GM23338 (cell line): ENCODE measurements around the gene EML4. TPM values are rescaled to one million over a fixed set of nuclear protein-coding genes. Genes with fewer than 3 reads are reported as not detected.

ENCODE experiments used
- CREB1 ChIP-seq: fragments of 250-450 bp; sonication (Bioruptor Pico); IDR thresholded peaks from 2 replicates; pipeline ENCODE4 v1.5.0; 2020; ENCODE audit warnings: low read depth, mild to moderate bottlenecking, moderate library complexity
- EZH2 ChIP-seq: fragments of 200-600 bp; sonication (generic); IDR thresholded peaks from one replicate; pipeline ENCODE4 v1.8.0; 2017; ENCODE audit warnings: antibody characterized with exemption, mild to moderate bottlenecking, low read depth; ENCODE audit not compliant: unreplicated experiment
- EZH2phosphoT487 ChIP-seq: fragments of 200-600 bp; sonication (generic); IDR thresholded peaks from one replicate; pipeline ENCODE4 v1.8.1; 2018; ENCODE audit warnings: antibody characterized with exemption; ENCODE audit not compliant: unreplicated experiment
- JUNB ChIP-seq: IDR thresholded peaks from one replicate; pipeline ENCODE4 v1.6.1; 2016; ENCODE audit warnings: antibody characterized with exemption; ENCODE audit not compliant: unreplicated experiment
- NANOG ChIP-seq: IDR thresholded peaks from 2 replicates; pipeline ENCODE4 v1.6.1; 2016; ENCODE audit warnings: antibody characterized with exemption, borderline replicate concordance
- polyA plus RNA-seq: library from polyadenylated mRNA; unstranded; fragments of >200 nt; fragmentation: Nextera tagmentation; extraction: Ambion mirVana; gene quantifications from 2 replicates; pipeline ENCODE4 v1.2.1, GENCODE V29; 2016
- total RNA-seq: library from RNA; depleted of rRNA; stranded (reverse); fragments of >200 nt; shearing (Covaris generic); gene quantifications from 2 replicates; pipeline ENCODE4 v1.2.3, GENCODE V29; 2014
- TF ChIP-seq, protein P1 (sequence below): fragments of 250-450 bp; sonication (Bioruptor Pico); IDR thresholded peaks from 2 replicates; pipeline ENCODE4 v1.5.0; 2020; ENCODE audit warnings: mild to moderate bottlenecking, moderate library complexity
- TF ChIP-seq, protein P2 (sequence below): IDR thresholded peaks from 2 replicates; pipeline ENCODE4 v1.6.1; 2016; ENCODE audit warnings: antibody characterized with exemption

The EML4 gene
- total and polyA plus RNA-seq, 2 experiments from 2014 or later, result 65.3 to 115 TPM

GRCh38 chr2:42168459-42169099 is 574 bp upstream of the EML4 start (continued):
- TF ChIP-seq, protein P1, sequence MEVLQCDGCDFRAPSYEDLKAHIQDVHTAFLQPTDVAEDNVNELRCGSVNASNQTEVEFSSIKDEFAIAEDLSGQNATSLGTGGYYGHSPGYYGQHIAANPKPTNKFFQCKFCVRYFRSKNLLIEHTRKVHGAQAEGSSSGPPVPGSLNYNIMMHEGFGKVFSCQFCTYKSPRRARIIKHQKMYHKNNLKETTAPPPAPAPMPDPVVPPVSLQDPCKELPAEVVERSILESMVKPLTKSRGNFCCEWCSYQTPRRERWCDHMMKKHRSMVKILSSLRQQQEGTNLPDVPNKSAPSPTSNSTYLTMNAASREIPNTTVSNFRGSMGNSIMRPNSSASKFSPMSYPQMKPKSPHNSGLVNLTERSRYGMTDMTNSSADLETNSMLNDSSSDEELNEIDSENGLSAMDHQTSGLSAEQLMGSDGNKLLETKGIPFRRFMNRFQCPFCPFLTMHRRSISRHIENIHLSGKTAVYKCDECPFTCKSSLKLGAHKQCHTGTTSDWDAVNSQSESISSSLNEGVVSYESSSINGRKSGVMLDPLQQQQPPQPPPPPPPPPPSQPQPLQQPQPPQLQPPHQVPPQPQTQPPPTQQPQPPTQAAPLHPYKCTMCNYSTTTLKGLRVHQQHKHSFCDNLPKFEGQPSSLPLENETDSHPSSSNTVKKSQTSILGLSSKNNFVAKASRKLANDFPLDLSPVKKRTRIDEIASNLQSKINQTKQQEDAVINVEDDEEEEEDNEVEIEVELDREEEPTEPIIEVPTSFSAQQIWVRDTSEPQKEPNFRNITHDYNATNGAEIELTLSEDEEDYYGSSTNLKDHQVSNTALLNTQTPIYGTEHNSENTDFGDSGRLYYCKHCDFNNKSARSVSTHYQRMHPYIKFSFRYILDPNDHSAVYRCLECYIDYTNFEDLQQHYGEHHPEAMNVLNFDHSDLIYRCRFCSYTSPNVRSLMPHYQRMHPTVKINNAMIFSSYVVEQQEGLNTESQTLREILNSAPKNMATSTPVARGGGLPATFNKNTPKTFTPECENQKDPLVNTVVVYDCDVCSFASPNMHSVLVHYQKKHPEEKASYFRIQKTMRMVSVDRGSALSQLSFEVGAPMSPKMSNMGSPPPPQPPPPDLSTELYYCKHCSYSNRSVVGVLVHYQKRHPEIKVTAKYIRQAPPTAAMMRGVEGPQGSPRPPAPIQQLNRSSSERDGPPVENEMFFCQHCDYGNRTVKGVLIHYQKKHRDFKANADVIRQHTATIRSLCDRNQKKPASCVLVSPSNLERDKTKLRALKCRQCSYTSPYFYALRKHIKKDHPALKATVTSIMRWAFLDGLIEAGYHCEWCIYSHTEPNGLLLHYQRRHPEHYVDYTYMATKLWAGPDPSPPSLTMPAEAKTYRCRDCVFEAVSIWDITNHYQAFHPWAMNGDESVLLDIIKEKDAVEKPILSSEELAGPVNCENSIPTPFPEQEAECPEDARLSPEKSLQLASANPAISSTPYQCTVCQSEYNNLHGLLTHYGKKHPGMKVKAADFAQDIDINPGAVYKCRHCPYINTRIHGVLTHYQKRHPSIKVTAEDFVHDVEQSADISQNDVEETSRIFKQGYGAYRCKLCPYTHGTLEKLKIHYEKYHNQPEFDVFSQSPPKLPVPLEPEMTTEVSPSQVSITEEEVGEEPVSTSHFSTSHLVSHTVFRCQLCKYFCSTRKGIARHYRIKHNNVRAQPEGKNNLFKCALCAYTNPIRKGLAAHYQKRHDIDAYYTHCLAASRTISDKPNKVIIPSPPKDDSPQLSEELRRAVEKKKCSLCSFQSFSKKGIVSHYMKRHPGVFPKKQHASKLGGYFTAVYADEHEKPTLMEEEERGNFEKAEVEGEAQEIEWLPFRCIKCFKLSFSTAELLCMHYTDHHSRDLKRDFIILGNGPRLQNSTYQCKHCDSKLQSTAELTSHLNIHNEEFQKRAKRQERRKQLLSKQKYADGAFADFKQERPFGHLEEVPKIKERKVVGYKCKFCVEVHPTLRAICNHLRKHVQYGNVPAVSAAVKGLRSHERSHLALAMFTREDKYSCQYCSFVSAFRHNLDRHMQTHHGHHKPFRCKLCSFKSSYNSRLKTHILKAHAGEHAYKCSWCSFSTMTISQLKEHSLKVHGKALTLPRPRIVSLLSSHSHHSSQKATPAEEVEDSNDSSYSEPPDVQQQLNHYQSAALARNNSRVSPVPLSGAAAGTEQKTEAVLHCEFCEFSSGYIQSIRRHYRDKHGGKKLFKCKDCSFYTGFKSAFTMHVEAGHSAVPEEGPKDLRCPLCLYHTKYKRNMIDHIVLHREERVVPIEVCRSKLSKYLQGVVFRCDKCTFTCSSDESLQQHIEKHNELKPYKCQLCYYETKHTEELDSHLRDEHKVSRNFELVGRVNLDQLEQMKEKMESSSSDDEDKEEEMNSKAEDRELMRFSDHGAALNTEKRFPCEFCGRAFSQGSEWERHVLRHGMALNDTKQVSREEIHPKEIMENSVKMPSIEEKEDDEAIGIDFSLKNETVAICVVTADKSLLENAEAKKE (CRISPR knock-in tag), result no peak
- TF ChIP-seq EZH2phosphoT487 (no peak), EZH2 (no peak), CREB1 (CRISPR knock-in tag) (no peak), NANOG (no peak), JUNB (no peak)
- TF ChIP-seq, protein P2, sequence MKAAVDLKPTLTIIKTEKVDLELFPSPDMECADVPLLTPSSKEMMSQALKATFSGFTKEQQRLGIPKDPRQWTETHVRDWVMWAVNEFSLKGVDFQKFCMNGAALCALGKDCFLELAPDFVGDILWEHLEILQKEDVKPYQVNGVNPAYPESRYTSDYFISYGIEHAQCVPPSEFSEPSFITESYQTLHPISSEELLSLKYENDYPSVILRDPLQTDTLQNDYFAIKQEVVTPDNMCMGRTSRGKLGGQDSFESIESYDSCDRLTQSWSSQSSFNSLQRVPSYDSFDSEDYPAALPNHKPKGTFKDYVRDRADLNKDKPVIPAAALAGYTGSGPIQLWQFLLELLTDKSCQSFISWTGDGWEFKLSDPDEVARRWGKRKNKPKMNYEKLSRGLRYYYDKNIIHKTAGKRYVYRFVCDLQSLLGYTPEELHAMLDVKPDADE, result no peak
